Measurements from ENCODE around the gene NAPA.

The NAPA gene

DNA sequence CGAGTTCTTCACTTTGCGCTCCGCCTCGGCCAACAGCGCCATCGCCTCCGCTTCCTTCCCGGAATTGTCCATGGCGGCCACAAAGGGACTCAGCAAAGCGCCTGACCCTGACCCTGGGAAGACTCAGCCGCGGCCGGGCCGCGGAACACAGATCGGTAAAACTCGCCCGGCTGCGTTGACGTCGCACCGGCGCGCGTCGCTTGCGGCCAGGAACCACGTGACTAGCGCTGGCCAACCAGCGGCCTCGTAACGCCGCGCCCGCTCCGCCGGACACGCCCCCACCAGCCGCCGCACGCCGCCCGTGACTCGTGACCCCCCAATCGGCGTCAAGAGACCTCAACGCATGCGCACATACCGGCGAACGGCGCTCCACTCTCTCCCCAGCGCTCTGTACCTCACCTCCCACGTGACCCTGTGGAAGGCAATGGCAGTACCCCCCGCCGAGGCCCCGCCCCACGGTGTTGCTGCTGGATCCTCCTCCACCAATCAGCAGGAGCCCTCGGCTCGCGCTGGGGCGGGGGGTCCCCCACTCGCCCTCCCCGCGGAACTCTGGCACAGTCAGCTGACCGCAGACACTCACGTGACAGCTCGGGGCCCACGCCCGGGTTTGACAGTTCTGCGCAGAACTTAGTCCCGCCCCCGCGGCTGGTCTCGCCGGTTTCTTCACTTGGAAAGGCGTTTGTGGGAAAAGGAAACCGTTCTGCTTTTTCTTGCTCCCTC lies at the start of gene NAPA:
NAPA (minus strand) TSS at position 195 of the 720 bp plus-strand sequence; CDS start at position 72, 123 bp downstream.
- Histone ChIP-seq H3K36me3 (ENCODE audit: control insufficient read depth, low read depth, low read length) (no peaks in the 10 kb centered on the region), H3K9me3 (ENCODE audit: control insufficient read depth, low read depth, low read length) (no peaks in the 10 kb centered on the region), H3K4me1 (ENCODE audit: control insufficient read depth, low read depth, low read length) (no peaks in the 10 kb centered on the region), H3K27ac (ENCODE audit: low read length) (peak within 1 kb of the TSS; percentile 45), H3K4me3 (ENCODE audit: low read length) (peak within 1 kb of the TSS; percentile 98), H3K9ac (ENCODE audit: low read length) (peak within 1 kb of the TSS; percentile 91), H3K27me3 (ENCODE audit: control insufficient read depth, insufficient read depth, low read length) (no peaks in the 10 kb centered on the region)

GRCh38 chr19:47564081-47564480 lies 49.2 kb upstream of the NAPA start:
- Histone ChIP-seq H3K4me1 (ENCODE audit: control insufficient read depth, low read depth, low read length) (peaks cover 6% of the 10 kb centered on the region), H3K9ac (ENCODE audit: low read length) (no peak overlapping the region), H3K27ac (ENCODE audit: low read length) (no peak overlapping the region), H3K36me3 (ENCODE audit: control insufficient read depth, low read depth, low read length) (no peaks in the 10 kb centered on the region), H3K27me3 (ENCODE audit: control insufficient read depth, insufficient read depth, low read length) (no peaks in the 10 kb centered on the region), H3K9me3 (ENCODE audit: control insufficient read depth, low read depth, low read length) (no peaks in the 10 kb centered on the region), H3K4me3 (ENCODE audit: low read length) (no peak overlapping the region)

GRCh38 chr19:47561440-47562057 lies 46.7 kb upstream of the NAPA start:
- Histone ChIP-seq H3K36me3 (ENCODE audit: control insufficient read depth, low read depth, low read length) (no peaks in the 10 kb centered on the region), H3K4me1 (ENCODE audit: control insufficient read depth, low read depth, low read length) (peaks cover 6% of the 10 kb centered on the region), H3K27ac (ENCODE audit: low read length) (no peak overlapping the region), H3K9me3 (ENCODE audit: control insufficient read depth, low read depth, low read length) (no peaks in the 10 kb centered on the region), H3K9ac (ENCODE audit: low read length) (no peak overlapping the region), H3K27me3 (ENCODE audit: control insufficient read depth, insufficient read depth, low read length) (no peaks in the 10 kb centered on the region), H3K4me3 (ENCODE audit: low read length) (no peak overlapping the region)

DNA sequence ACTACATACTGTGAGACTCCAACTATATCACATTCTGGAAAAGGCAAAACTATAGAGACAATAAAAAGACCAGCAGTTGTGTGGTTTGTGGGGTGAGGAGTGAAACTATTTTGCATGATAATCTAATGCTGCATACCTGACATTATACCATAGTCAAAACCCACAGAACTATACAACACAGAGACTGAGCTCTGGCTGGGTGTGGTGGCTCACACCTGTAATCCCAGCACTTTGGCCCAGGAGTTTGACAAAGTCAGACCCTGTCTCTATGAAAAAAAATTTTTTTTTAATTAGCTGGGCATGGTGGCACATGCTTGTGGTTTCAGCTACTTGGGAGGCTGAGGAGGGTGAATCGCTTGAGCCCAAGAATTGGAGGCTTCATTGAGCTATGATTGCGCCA lies 46.1 kb upstream of the NAPA start:
- H3K9ac ChIP-seq (ENCODE audit: low read length), result no peak overlapping the region

GRCh38 chr19:47550129-47550528 lies 35.3 kb upstream of the NAPA start:
- Histone ChIP-seq H3K4me1 (ENCODE audit: control insufficient read depth, low read depth, low read length) (no peaks in the 10 kb centered on the region), H3K9ac (ENCODE audit: low read length) (no peak overlapping the region), H3K9me3 (ENCODE audit: control insufficient read depth, low read depth, low read length) (no peaks in the 10 kb centered on the region), H3K27me3 (ENCODE audit: control insufficient read depth, insufficient read depth, low read length) (no peaks in the 10 kb centered on the region), H3K4me3 (ENCODE audit: low read length) (no peak overlapping the region), H3K36me3 (ENCODE audit: control insufficient read depth, low read depth, low read length) (no peaks in the 10 kb centered on the region), H3K27ac (ENCODE audit: low read length) (no peak overlapping the region)

More for the DNA sequence above, 46.1 kb upstream of the NAPA start:
- Histone ChIP-seq H3K36me3 (ENCODE audit: control insufficient read depth, low read depth, low read length) (no peaks in the 10 kb centered on the region), H3K27me3 (ENCODE audit: control insufficient read depth, insufficient read depth, low read length) (no peaks in the 10 kb centered on the region), H3K4me3 (ENCODE audit: low read length) (no peak overlapping the region), H3K27ac (ENCODE audit: low read length) (no peak overlapping the region), H3K4me1 (ENCODE audit: control insufficient read depth, low read depth, low read length) (peaks cover 6% of the 10 kb centered on the region), H3K9me3 (ENCODE audit: control insufficient read depth, low read depth, low read length) (no peaks in the 10 kb centered on the region)

GRCh38 chr19:47549261-47549862 lies 34.5 kb upstream of the NAPA start:
- Histone ChIP-seq H3K4me3 (ENCODE audit: low read length) (no peak overlapping the region), H3K9ac (ENCODE audit: low read length) (no peak overlapping the region), H3K27ac (ENCODE audit: low read length) (no peak overlapping the region), H3K27me3 (ENCODE audit: control insufficient read depth, insufficient read depth, low read length) (no peaks in the 10 kb centered on the region), H3K36me3 (ENCODE audit: control insufficient read depth, low read depth, low read length) (no peaks in the 10 kb centered on the region), H3K9me3 (ENCODE audit: control insufficient read depth, low read depth, low read length) (no peaks in the 10 kb centered on the region), H3K4me1 (ENCODE audit: control insufficient read depth, low read depth, low read length) (no peaks in the 10 kb centered on the region)

GRCh38 chr19:47547199-47547598 lies 32.3 kb upstream of the NAPA start:
- Histone ChIP-seq H3K27ac (ENCODE audit: low read length) (no peak overlapping the region), H3K36me3 (ENCODE audit: control insufficient read depth, low read depth, low read length) (no peaks in the 10 kb centered on the region), H3K9me3 (ENCODE audit: control insufficient read depth, low read depth, low read length) (no peaks in the 10 kb centered on the region), H3K27me3 (ENCODE audit: control insufficient read depth, insufficient read depth, low read length) (no peaks in the 10 kb centered on the region), H3K9ac (ENCODE audit: low read length) (no peak overlapping the region), H3K4me1 (ENCODE audit: control insufficient read depth, low read depth, low read length) (no peaks in the 10 kb centered on the region), H3K4me3 (ENCODE audit: low read length) (no peak overlapping the region)

- H3K27me3 ChIP-seq (ENCODE audit: control insufficient read depth, insufficient read depth, low read length), result no peaks in the 10 kb centered on the region
- H3K4me1 ChIP-seq (ENCODE audit: control insufficient read depth, low read depth, low read length), result no peaks in the 10 kb centered on the region
- H3K9ac ChIP-seq (ENCODE audit: low read length), result no peak overlapping the region
- H3K36me3 ChIP-seq (ENCODE audit: control insufficient read depth, low read depth, low read length), result no peaks in the 10 kb centered on the region
- H3K9me3 ChIP-seq (ENCODE audit: control insufficient read depth, low read depth, low read length), result no peaks in the 10 kb centered on the region
- H3K27ac ChIP-seq (ENCODE audit: low read length), result no peak overlapping the region
- H3K4me3 ChIP-seq (ENCODE audit: low read length), result no peak overlapping the region
Measured at GRCh38 chr19:47545061-47545948, 30.4 kb upstream of the NAPA start.

DNA sequence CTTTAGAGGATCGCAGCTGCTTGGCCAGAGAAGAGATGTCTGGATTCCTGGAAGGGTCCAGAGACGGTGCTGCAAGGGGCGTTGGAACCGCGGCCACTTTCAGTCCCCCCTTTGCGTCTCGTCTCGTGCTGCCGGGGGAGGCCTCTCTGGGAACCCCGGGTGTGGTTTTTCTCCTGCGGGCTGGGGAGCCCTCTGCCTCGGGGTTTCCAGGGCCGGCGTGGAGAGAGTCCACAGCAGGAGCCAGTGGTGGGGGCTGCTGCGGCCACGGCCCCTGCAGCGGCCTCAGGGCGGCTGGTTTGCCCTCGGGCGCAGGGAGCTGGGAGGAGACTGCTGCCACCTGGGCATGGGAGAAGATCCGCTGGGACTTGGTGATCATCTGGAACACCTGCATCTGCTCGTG lies 29.6 kb upstream of the NAPA start:
- Histone ChIP-seq H3K4me3 (ENCODE audit: low read length) (no peak overlapping the region), H3K27me3 (ENCODE audit: control insufficient read depth, insufficient read depth, low read length) (no peaks in the 10 kb centered on the region), H3K9ac (ENCODE audit: low read length) (no peak overlapping the region), H3K9me3 (ENCODE audit: control insufficient read depth, low read depth, low read length) (no peaks in the 10 kb centered on the region), H3K27ac (ENCODE audit: low read length) (no peak overlapping the region), H3K4me1 (ENCODE audit: control insufficient read depth, low read depth, low read length) (no peaks in the 10 kb centered on the region), H3K36me3 (ENCODE audit: control insufficient read depth, low read depth, low read length) (no peaks in the 10 kb centered on the region)

- H3K27me3 ChIP-seq (ENCODE audit: control insufficient read depth, insufficient read depth, low read length), result no peaks in the 10 kb centered on the region
- no peaks in the 10 kb centered on the region for H3K4me1 ChIP-seq (ENCODE audit: control insufficient read depth, low read depth, low read length)
- H3K9me3 ChIP-seq (ENCODE audit: control insufficient read depth, low read depth, low read length), result no peaks in the 10 kb centered on the region
- H3K36me3 ChIP-seq (ENCODE audit: control insufficient read depth, low read depth, low read length), result no peaks in the 10 kb centered on the region
- H3K4me3 ChIP-seq (ENCODE audit: low read length), result no peak overlapping the region
- no peak overlapping the region for H3K9ac ChIP-seq (ENCODE audit: low read length)
- H3K27ac ChIP-seq (ENCODE audit: low read length), result no peak overlapping the region
Measured at GRCh38 chr19:47544075-47544474, 29.2 kb upstream of the NAPA start.

- Histone ChIP-seq H3K9me3 (ENCODE audit: control insufficient read depth, low read depth, low read length) (no peaks in the 10 kb centered on the region), H3K4me3 (ENCODE audit: low read length) (no peak overlapping the region), H3K36me3 (ENCODE audit: control insufficient read depth, low read depth, low read length) (no peaks in the 10 kb centered on the region), H3K4me1 (ENCODE audit: control insufficient read depth, low read depth, low read length) (no peaks in the 10 kb centered on the region), H3K27ac (ENCODE audit: low read length) (no peak overlapping the region), H3K9ac (ENCODE audit: low read length) (no peak overlapping the region), H3K27me3 (ENCODE audit: control insufficient read depth, insufficient read depth, low read length) (no peaks in the 10 kb centered on the region)
Measured at GRCh38 chr19:47542030-47542475, 27.2 kb upstream of the NAPA start.
